Lower leg skin (tissue), 4 donors: Measurements from ENCODE around the gene DPYD. TPM values are rescaled to one million over a fixed set of nuclear protein-coding genes. Genes with fewer than 3 reads are reported as not detected.

Source experiments
- DNase-seq, 2 donors: peaks; one replicate each; pipeline ENCODE4 v3.0.0-alpha.2; 2019; ENCODE audit warnings: low spot score in 2 of 2
- H3K4me3 ChIP-seq: fragments of 200-600 bp; sonication (generic); 2 replicates; pipeline ENCODE4 v1.5.1; 2017; ENCODE audit warnings: mild to moderate bottlenecking, low read depth; ENCODE audit not compliant: poor library complexity, severe bottlenecking
- CTCF ChIP-seq, 3 donors: fragments of 450-650 bp; IDR thresholded peaks; one replicate each; pipeline ENCODE4 v1.5.1; 2016; ENCODE audit warnings: antibody characterized with exemption in 3 of 3, mild to moderate bottlenecking in 3 of 3, moderate library complexity in 2 of 3
- POLR2A ChIP-seq, 2 donors: fragments of 450-650 bp; IDR thresholded peaks; one replicate each; pipeline ENCODE4 v1.6.1; 2016 to 2017; ENCODE audit warnings: antibody characterized with exemption in 2 of 2, mild to moderate bottlenecking in 1 of 2, moderate library complexity in 1 of 2
- WGBS, 2 donors: methylation state at CpG; one replicate each; pipeline ENCODE4 v1.1.5; 2018; 5-methylcytosine and 5-hydroxymethylcytosine counted together
- intact Hi-C: fragments of 100-400 bp; cut with DNase I; formaldehyde crosslinking; loops from one replicate; pipeline ENCODE4 v1.15.0; 2023; ENCODE audit warnings: low total_unique reads
- total RNA-seq, 4 donors: library from RNA; depleted of rRNA; stranded (reverse); fragments of >200 nt; gene quantifications; one replicate each; pipeline ENCODE4 v1.1.0, GENCODE V29; 2016

The DPYD gene
- total RNA-seq, 4 donors from 2014 or later: 10.6 to 16.1 (median 14.6) TPM

- no peak overlapping the region for H3K4me3 ChIP-seq
- DNase-seq: no peak
- TF ChIP-seq POLR2A (IDR thresholded peaks at IDR 0.05) (no peak), CTCF (IDR thresholded peaks at IDR 0.05) (no peak)
- intact Hi-C loops: no loop called here
- 76 to 87% methylated on average over 2 of the region's 2 CpGs for WGBS, 2 donors
These were observed 879.8 kb downstream of the DPYD start for GRCh38 chr1:97041026-97041425.

GRCh38 chr1:97038410-97038809, 882.4 kb downstream of the DPYD start:
- H3K4me3 ChIP-seq: no peak overlapping the region
- intact Hi-C loops: no loop called here
- TF ChIP-seq POLR2A (IDR thresholded peaks at IDR 0.05): no peak
- no peak for TF ChIP-seq CTCF (IDR thresholded peaks at IDR 0.05)
- 59 to 64% methylated on average over 4 of the region's 4 CpGs for WGBS, 2 donors
- DNase-seq: no peak

- WGBS, 2 donors: 59 to 69% methylated on average over 2 of the region's 2 CpGs
- H3K4me3 ChIP-seq: no peak overlapping the region
- DNase-seq: no peak
- intact Hi-C loops: no loop called here
- TF ChIP-seq POLR2A (IDR thresholded peaks at IDR 0.05): no peak
- TF ChIP-seq CTCF (IDR thresholded peaks at IDR 0.05): no peak
These were observed 886.2 kb downstream of the DPYD start for GRCh38 chr1:97034651-97035050.

GRCh38 chr1:97033949-97034348, 886.9 kb downstream of the DPYD start:
- intact Hi-C loops: no loop called here
- no peak overlapping the region for H3K4me3 ChIP-seq
- 68 to 75% methylated on average over 2 of the region's 2 CpGs for WGBS, 2 donors
- TF ChIP-seq CTCF (IDR thresholded peaks at IDR 0.05) (no peak), POLR2A (IDR thresholded peaks at IDR 0.05) (no peak)
- no peak for DNase-seq
